Liver (tissue), 3 donors: ENCODE measurements around the gene ZNF408.

ENCODE experiments used
- FOXA1 ChIP-seq: IDR thresholded peaks from 2 replicates; pipeline ENCODE4 v1.6.1; 2016; ENCODE audit warnings: antibody characterized with exemption
- JUND ChIP-seq, 2 donors: IDR thresholded peaks; 2 replicates each; pipeline ENCODE4 v1.6.1; 2016; ENCODE audit warnings: antibody characterized with exemption in 2 of 2
- RAD21 ChIP-seq, 2 donors: IDR thresholded peaks; 2 replicates each; pipeline ENCODE4 v1.6.1; 2016; ENCODE audit warnings: antibody characterized with exemption in 2 of 2, mild to moderate bottlenecking in 2 of 2
- TAF1 ChIP-seq: conservative IDR thresholded peaks from 2 replicates; pipeline ENCODE4 v1.6.1; 2016; ENCODE audit warnings: antibody characterized with exemption, mild to moderate bottlenecking
- YY1 ChIP-seq: IDR thresholded peaks from 2 replicates; pipeline ENCODE4 v1.6.1; 2016; ENCODE audit warnings: antibody characterized with exemption, mild to moderate bottlenecking
- TF ChIP-seq, protein P1 (sequence below): fragments of 150-350 bp; IDR thresholded peaks from 2 replicates; pipeline ENCODE4 v1.5.1; 2017; ENCODE audit warnings: improper control_type of control experiment, low read depth, low read length; ENCODE audit not compliant: missing input control
- TF ChIP-seq, protein P2 (sequence below): IDR thresholded peaks from 2 replicates; pipeline ENCODE4 v1.6.1; 2016; ENCODE audit warnings: antibody characterized with exemption, mild to moderate bottlenecking
- TF ChIP-seq, protein P3 (sequence below): IDR thresholded peaks from 2 replicates; pipeline ENCODE4 v1.6.1; 2016; ENCODE audit warnings: antibody characterized with exemption
- TF ChIP-seq, protein P4 (sequence below): IDR thresholded peaks from 2 replicates; pipeline ENCODE4 v1.6.1; 2016; ENCODE audit warnings: antibody characterized with exemption
- donor health status: healthy.
- donor health status: healthy.

DNA sequence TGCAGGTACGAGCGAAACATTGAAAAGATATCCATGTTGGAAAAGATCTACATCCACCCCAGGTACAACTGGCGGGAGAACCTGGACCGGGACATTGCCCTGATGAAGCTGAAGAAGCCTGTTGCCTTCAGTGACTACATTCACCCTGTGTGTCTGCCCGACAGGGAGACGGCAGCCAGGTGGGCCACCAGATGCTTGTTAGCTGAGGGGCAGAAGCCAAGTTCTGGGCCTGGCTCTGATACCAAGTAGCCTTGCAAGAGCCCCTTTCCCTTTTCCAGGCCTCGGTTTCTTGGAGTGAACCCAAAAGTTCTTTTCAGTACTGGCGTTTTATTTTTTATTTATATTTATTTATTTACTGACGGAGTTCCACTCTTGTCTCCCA, 27.8 kb downstream of the ZNF408 start:
- TF ChIP-seq, protein P1, sequence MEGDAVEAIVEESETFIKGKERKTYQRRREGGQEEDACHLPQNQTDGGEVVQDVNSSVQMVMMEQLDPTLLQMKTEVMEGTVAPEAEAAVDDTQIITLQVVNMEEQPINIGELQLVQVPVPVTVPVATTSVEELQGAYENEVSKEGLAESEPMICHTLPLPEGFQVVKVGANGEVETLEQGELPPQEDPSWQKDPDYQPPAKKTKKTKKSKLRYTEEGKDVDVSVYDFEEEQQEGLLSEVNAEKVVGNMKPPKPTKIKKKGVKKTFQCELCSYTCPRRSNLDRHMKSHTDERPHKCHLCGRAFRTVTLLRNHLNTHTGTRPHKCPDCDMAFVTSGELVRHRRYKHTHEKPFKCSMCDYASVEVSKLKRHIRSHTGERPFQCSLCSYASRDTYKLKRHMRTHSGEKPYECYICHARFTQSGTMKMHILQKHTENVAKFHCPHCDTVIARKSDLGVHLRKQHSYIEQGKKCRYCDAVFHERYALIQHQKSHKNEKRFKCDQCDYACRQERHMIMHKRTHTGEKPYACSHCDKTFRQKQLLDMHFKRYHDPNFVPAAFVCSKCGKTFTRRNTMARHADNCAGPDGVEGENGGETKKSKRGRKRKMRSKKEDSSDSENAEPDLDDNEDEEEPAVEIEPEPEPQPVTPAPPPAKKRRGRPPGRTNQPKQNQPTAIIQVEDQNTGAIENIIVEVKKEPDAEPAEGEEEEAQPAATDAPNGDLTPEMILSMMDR: no peak
- no peak for TF ChIP-seq YY1
- no peak for TF ChIP-seq JUND (IDR thresholded peaks at IDR 0.05)
- TF ChIP-seq TAF1: no peak
- TF ChIP-seq RAD21 (IDR thresholded peaks at IDR 0.05): no peak
- TF ChIP-seq, protein P2, sequence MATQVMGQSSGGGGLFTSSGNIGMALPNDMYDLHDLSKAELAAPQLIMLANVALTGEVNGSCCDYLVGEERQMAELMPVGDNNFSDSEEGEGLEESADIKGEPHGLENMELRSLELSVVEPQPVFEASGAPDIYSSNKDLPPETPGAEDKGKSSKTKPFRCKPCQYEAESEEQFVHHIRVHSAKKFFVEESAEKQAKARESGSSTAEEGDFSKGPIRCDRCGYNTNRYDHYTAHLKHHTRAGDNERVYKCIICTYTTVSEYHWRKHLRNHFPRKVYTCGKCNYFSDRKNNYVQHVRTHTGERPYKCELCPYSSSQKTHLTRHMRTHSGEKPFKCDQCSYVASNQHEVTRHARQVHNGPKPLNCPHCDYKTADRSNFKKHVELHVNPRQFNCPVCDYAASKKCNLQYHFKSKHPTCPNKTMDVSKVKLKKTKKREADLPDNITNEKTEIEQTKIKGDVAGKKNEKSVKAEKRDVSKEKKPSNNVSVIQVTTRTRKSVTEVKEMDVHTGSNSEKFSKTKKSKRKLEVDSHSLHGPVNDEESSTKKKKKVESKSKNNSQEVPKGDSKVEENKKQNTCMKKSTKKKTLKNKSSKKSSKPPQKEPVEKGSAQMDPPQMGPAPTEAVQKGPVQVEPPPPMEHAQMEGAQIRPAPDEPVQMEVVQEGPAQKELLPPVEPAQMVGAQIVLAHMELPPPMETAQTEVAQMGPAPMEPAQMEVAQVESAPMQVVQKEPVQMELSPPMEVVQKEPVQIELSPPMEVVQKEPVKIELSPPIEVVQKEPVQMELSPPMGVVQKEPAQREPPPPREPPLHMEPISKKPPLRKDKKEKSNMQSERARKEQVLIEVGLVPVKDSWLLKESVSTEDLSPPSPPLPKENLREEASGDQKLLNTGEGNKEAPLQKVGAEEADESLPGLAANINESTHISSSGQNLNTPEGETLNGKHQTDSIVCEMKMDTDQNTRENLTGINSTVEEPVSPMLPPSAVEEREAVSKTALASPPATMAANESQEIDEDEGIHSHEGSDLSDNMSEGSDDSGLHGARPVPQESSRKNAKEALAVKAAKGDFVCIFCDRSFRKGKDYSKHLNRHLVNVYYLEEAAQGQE: no peak
- no peak for TF ChIP-seq FOXA1
- TF ChIP-seq, protein P3, sequence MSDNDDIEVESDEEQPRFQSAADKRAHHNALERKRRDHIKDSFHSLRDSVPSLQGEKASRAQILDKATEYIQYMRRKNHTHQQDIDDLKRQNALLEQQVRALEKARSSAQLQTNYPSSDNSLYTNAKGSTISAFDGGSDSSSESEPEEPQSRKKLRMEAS: no peak
- TF ChIP-seq, protein P4, sequence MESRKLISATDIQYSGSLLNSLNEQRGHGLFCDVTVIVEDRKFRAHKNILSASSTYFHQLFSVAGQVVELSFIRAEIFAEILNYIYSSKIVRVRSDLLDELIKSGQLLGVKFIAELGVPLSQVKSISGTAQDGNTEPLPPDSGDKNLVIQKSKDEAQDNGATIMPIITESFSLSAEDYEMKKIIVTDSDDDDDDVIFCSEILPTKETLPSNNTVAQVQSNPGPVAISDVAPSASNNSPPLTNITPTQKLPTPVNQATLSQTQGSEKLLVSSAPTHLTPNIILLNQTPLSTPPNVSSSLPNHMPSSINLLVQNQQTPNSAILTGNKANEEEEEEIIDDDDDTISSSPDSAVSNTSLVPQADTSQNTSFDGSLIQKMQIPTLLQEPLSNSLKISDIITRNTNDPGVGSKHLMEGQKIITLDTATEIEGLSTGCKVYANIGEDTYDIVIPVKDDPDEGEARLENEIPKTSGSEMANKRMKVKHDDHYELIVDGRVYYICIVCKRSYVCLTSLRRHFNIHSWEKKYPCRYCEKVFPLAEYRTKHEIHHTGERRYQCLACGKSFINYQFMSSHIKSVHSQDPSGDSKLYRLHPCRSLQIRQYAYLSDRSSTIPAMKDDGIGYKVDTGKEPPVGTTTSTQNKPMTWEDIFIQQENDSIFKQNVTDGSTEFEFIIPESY: no peak
